GM18502 (cell line): ENCODE results near the gene BANP.
"Not testable (repeated sequence)": the region's sequence is repeated elsewhere in the genome, so short reads cannot be mapped to it uniquely, and the experiment has no call there.

Experiments used
- ATAC-seq: cut with Tn5 transposase; IDR thresholded peaks from one replicate; pipeline ENCODE4 v1.9.1; 2021; ENCODE audit warnings: mild to moderate bottlenecking; ENCODE audit not compliant: unreplicated experiment, poor library complexity

BANP gene

DNA sequence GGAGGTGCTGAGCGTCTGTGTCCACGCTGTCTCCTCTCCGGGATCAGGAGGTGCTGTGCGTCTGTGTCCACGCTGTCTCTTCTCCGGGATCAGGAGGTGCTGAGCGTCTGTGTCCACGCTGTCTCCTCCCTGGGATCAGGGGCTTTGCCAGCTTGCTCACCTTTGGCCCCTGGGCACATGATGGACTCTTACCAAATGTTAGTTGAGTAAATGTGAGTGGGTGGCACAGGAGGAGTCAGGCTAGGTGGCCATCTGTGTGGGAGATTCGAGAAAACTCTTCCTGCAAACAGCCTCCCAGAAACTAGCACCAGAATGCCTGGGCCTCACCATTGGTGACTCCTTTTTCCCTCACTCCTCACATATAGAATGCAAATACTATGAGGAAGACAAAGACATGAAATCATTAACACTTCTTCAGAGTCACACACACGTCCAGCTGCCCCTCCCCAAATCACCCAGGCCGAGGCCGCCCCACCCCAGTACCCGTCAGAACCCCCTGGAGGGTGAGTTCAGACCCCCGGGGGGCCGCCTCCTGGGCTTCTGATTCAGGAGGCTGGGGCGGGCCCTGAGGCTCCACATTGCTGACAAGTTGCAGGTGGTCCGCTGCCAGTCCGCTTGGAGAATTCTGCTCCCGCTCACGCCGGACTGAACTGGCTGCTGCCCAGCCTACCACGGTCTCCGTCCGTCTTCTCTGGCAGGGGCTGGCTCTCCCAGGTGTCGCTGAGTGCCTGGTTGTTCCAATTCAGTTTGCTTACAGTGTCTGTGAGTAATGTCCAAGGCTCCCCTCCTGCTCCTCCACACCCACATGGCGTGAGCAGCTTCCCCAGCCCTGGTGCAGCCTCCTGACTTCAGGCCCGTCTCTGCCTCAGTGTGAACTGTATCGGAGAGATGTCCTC, 158.7 kb downstream of the BANP start:
- not testable (repeated sequence) for ATAC-seq

- not testable (repeated sequence) for ATAC-seq
These were observed 159.8 kb downstream of the BANP start for GRCh38 chr16:88110875-88111494.

GRCh38 chr16:88111976-88112375, 160.7 kb downstream of the BANP start:
- ATAC-seq: not testable (repeated sequence)

- ATAC-seq: no peak
These were observed 162.4 kb downstream of the BANP start for GRCh38 chr16:88113545-88114045.

DNA sequence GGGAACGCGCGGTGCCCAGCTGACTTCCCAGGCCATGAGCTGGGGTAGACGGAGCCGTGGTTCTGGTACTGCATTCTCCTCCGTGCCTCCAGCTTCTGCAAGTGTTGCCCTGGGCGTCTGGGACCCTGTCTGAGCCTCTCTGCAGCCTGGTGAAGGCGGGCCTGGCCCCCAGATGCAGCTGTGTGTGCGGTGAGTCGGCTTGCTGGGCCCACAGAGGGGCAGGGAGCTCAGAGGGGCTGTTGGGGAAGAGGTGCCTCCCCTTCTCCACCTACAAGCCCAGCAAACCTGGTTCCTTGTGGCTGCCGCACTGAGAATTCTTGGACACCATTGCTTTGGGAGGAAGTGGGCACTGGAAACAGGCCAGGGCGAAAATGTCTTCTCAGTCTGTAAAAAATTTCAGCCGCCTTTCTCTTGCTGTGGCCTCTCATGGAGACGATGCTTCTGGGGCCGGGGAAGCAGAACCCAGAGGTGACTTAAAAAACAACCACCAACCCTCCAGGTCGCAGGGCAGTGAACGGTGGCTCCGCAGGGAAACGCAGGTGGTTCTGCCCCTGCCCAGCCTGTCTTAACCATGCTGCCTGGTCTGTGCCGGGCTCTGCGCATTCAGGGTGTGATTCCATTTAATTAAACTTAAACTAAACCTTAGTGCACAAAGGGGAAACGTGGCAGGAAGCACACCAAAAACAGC, 163.5 kb downstream of the BANP start:
- not testable (repeated sequence) for ATAC-seq

- ATAC-seq: no peak
These were observed 164.9 kb downstream of the BANP start for GRCh38 chr16:88116121-88116520.

DNA sequence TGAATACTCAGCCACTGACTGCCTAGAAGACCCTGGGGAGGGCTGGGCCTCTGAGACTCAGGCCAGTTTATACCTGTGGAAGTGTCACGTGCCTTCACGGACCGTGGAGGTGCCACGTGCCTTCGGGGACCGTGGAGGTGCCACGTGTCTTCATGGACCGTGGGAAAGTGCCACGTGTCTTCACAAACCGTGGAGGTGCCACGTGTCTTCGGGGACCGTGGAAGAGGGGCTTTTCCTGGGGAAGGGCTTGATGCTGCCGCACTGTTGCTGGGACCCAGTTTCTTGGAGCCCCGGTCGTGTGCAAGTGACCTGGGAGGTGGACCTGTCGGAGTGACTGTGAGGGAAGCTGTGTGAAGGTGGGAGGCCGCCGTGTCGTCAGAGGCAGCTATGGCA, 166.2 kb downstream of the BANP start:
- ATAC-seq: no peak

DNA sequence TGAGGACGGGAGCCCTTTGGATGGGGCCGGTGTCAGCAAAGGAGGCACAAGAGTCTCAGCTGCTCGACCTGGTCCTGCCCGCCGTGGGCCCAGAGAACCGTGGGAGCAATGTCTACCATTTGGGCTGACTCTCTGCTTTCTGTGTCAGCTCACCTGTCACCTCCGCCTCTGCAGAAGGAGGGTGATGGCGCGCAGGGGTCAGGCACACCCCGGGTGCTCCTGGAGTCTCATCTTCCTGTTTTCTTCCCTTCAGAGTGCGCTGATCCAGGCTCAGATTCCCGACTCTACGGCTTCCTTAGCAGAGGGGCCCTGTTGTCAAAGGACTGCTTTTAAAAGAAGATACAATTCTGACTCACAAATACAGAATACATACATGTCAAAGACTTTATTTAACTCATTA, 167.1 kb downstream of the BANP start:
- no peak for ATAC-seq

DNA sequence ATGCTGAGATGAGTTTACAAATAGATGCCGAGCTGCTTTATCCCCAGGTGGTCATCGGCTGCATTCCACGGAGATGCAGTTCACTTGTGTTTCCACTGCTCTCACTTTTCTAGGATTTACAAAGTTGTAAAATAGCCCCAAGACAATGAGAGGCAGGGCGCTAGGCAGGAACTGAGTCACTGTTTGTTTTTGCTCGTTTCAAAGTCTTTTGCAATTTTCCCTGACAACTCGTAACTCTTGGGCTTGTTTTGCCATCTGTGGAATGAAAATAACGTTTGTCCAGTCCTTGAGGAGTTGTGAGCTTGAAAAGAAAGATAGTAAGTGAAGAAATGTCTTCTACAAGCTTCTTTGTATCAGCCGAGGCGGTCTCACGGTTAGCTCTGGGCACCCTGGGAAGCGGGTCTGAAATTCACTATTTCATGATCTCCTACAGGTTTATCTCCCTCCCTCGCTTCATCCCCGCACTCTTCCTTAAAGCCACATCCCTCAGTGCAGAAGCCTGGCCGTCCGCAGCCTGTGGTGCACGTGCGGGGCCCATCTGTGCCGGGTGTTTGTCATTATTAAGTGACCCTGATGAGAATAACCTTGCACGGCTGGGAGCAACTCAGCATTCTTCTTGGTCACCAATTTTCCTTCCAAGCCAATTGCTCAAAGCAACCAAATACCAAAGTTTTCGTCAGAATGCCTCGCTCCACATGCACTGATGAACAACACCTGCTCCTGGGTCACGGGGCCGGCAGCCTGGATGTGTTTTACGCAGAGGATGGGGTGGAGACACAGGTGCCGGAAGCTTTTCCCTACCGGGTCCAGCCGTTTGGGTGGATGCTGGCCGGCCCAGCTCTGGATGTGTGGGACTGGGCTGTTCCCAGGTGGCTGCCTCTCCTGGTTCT, 167.9 kb downstream of the BANP start:
- ATAC-seq: not testable (repeated sequence)

DNA sequence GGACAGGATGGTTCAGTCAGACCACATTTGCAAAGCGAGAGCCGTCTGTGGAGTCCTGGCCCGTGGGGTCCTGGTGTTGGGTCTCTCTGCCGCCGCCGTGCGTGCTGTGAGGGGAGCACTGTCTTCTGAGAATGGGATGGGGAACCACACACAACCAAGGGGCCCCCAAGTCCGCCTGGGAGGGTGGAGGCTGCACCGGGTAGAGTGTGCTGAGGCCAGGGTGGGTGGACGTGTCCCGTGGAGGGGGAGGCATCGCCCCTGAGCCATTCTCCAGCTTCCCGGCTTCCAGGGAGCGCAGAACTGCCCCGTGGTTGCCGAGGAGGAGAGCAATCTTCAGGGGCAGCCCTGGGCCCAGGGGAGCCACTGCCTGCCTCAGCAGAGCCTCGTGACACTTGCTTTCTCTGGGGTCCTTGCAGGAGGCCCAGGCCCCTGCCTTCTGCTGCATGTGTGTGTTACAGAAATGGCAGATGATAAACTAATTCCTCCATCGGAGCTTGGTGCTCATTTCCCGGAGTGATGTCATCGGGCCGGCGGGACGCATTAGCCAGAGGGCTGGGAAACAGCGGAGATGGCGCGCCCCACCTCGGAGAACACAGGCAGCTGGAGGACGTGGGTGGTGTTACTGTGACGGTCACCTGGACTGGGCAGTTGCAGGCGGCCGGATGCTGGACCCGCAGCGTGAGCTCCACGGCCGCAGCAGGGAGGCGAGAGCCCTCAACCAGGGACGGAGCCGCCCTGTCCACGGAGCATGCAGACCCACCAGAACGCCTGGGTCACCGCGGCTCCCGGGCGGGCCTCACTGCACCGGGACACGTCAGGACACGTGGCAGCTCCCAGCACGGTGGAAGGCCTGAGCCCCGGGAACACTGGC, 168.9 kb downstream of the BANP start:
- not testable (repeated sequence) for ATAC-seq

DNA sequence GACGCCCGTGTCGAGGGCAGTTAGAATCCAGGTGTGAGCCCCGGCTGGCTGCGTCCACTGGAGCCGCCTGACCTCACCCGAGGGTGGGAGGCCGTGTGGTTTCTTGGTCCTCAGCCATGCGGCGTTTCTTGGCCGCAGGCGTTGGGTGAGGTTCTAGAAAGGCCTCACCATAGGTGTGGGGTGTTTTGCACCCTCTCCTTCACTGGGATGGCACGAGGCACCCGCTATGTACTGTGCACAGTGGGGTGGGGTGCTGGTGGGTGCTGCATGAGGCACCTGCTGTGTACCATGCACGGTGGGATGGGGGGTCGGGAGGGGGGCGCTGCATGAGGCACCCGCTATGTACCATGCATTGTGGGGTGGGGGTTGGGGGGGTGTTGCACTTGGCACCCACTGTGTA, 169.6 kb downstream of the BANP start:
- no peak for ATAC-seq

DNA sequence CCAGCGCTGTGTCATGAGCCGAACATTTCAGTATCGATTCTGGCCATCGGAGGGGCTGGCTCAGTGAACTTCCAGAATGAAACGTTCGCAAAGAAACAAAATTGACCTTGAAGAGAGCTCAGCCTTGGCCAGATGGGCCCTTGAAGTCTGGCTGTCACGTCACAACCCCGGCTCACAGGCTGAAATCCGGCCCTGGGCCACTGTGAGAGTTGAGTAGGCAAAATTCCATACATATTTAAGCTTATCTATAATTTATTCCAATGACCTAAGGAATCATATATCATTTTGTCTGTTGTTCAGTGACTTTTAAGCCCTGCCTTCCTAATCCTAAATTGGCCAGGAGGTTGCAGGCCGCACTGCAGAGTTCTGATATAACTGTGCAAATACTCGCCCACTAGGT, 170.2 kb downstream of the BANP start:
- ATAC-seq: not testable (repeated sequence)

GRCh38 chr16:88121886-88122580, 170.8 kb downstream of the BANP start:
- no peak for ATAC-seq
